HFFc6 (cell line): Measurements from ENCODE around the gene KCP. TPM values are rescaled to one million over a fixed set of nuclear protein-coding genes. Genes with fewer than 3 reads are reported as not detected.

ENCODE experiments used
- DNase-seq: peaks from one replicate; pipeline ENCODE4 v3.0.0-alpha.2; 2018
- H3K27ac Mint-ChIP-seq: 2 replicates; pipeline ENCODE4 v1.8.0; 2020; ENCODE audit warnings: mild to moderate bottlenecking, mixed read lengths
- H3K27me3 Mint-ChIP-seq: 2 replicates; pipeline ENCODE4 v1.8.0; 2021; ENCODE audit warnings: mild to moderate bottlenecking, moderate library complexity, mixed read lengths; ENCODE audit not compliant: insufficient read depth
- H3K36me3 Mint-ChIP-seq: 2 replicates; pipeline ENCODE4 v1.8.0; 2021; ENCODE audit warnings: low read depth, mixed read lengths
- H3K4me1 Mint-ChIP-seq: 2 replicates; pipeline ENCODE4 v1.8.0; 2020; ENCODE audit warnings: low read depth, mixed read lengths
- H3K4me3 Mint-ChIP-seq: 2 replicates; pipeline ENCODE4 v1.8.0; 2020; ENCODE audit warnings: mild to moderate bottlenecking, moderate library complexity, mixed read lengths
- H3K9me3 Mint-ChIP-seq: 2 replicates; pipeline ENCODE4 v1.8.0; 2020; ENCODE audit warnings: mild to moderate bottlenecking, mixed read lengths
- total RNA-seq, 6 experiments: library from RNA; stranded (reverse); fragmentation: NEBNext Ultra II Directional; extraction: Animal tissue kit (Norgen Biotek cat#: 25700); gene quantifications; 2 replicates in 1 of 6; 3 replicates in 5 of 6; pipeline ENCODE4 v1.2.3, GENCODE V29; 2021
- TF ChIP-seq, protein P1 (sequence below): fragments of 200-600 bp; sonication (generic); IDR thresholded peaks from 2 replicates; pipeline ENCODE4 v1.5.0; 2021; ENCODE audit warnings: antibody characterized with exemption, mild to moderate bottlenecking

Gene KCP
- total RNA-seq, 6 experiments from 2014 or later: 0.05 to 0.07 TPM; not detected in 4

DNA sequence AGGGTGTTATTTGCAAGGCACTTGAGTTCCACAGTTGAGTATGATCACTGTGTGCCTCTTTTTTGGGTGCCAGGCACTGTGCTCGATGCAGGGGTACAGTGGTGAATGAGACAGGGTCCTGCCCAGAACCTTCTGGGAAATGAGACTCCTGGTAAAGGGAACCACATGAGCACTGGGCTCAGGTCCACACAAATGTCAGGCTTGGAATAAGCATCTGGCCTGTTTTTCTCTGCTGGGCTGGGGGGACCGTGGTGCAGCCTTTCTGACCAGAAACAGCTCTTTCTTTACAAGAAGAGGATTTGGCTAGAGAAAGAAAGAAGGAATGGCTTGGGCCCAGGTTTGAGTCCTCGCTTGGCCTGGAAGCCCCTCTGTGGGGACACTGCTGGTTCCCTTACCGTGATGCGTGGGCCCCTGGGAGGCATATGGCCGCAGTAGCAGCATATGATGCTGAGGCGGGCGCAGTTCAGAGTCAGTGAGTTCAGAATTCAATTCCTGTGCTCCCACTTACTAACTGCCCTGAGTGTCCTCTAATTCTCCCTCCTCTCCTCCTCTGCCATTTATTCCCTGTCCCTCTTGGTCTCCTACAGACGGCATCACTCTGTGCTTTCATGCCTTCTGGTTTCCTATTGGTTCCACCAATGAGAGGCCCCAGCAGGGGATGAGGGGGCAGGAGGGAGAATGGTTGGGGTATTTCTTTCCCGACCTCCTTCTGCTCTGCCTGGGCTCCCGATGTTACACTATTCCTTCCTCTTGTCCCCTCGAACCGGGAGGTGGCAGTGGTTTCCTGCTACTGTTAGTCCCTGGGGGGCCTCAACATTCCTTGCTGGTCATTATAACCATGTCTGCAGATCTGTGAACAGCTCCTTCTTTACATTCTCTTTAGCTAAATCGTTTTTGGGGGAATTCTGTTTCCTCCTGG, 9.6 kb upstream of the KCP start:
- Mint-ChIP-seq H3K36me3 (no peaks in the 10 kb centered on the region), H3K4me1 (peaks cover 5% of the 10 kb centered on the region; the same call in 1 of the 2 replicates), H3K27me3 (peaks cover 62% of the 10 kb centered on the region), H3K9me3 (no peaks in the 10 kb centered on the region), H3K27ac (no peak overlapping the region), H3K4me3 (no peak overlapping the region)
- TF ChIP-seq, protein P1, sequence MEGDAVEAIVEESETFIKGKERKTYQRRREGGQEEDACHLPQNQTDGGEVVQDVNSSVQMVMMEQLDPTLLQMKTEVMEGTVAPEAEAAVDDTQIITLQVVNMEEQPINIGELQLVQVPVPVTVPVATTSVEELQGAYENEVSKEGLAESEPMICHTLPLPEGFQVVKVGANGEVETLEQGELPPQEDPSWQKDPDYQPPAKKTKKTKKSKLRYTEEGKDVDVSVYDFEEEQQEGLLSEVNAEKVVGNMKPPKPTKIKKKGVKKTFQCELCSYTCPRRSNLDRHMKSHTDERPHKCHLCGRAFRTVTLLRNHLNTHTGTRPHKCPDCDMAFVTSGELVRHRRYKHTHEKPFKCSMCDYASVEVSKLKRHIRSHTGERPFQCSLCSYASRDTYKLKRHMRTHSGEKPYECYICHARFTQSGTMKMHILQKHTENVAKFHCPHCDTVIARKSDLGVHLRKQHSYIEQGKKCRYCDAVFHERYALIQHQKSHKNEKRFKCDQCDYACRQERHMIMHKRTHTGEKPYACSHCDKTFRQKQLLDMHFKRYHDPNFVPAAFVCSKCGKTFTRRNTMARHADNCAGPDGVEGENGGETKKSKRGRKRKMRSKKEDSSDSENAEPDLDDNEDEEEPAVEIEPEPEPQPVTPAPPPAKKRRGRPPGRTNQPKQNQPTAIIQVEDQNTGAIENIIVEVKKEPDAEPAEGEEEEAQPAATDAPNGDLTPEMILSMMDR: no peak
- no peak for DNase-seq

DNA sequence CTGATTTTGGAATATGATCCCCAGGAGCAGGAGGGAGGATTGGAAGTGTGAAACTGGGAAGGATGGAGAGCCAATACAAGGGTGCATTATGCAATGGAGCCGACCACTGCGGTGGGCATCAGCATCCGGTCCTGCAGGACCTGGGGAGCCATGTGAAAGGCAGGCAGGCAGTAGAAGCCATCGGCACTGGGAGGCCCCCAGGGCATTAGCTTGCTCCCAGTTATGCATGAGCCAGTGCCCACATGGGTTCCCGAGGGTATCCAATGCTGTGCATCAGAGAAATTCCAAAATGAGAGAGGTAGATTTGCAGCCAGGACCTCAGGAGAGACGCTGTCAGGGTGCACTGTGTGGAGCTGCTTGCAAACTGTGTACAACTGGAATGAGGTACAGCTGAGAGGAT, 8.7 kb upstream of the KCP start:
- Mint-ChIP-seq H3K4me3 (no peak overlapping the region), H3K27ac (no peak overlapping the region), H3K4me1 (peaks cover 5% of the 10 kb centered on the region; the same call in 1 of the 2 replicates), H3K27me3 (peaks cover 59% of the 10 kb centered on the region), H3K36me3 (no peaks in the 10 kb centered on the region), H3K9me3 (no peaks in the 10 kb centered on the region)
- TF ChIP-seq, protein P1: no peak
- DNase-seq: no peak

DNA sequence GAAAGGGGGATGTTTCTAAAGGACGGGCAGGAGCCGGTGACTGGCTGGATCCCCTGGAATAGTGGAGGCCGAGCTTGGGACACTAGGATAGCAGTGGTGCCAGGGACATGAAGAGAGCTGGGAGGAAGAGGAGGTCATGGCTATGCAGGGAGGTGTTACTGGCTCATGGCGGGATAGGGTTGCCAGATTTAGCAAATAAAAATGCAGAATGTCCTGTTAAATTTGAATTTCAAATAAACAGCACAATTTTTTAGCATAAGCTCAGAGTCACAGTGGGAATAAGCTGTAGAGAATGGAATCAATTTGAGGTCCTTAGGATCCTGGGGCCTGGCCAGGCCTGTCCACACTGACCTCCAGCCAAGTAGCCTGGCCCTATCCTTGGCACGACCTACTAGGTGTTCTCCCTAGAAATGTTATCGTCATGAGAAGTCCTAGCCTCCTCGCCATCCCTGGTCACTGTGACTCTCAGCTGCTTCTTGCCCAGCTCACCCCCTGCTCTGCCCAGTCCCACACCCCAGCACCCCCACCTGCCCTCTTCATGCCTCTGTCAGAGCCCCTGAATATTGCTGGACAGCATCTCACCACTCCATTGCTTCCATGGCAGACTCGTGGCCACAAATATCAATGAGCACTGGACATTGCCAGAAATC, 7.6 kb upstream of the KCP start:
- no peak overlapping the region for H3K4me3 Mint-ChIP-seq
- no peaks in the 10 kb centered on the region for H3K36me3 Mint-ChIP-seq
- H3K9me3 Mint-ChIP-seq: no peaks in the 10 kb centered on the region
- TF ChIP-seq, protein P1: no peak
- H3K27ac Mint-ChIP-seq: no peak overlapping the region
- H3K4me1 Mint-ChIP-seq: peaks cover 5% of the 10 kb centered on the region; the same call in 1 of the 2 replicates
- H3K27me3 Mint-ChIP-seq: peaks cover 54% of the 10 kb centered on the region
- DNase-seq: no peak

DNA sequence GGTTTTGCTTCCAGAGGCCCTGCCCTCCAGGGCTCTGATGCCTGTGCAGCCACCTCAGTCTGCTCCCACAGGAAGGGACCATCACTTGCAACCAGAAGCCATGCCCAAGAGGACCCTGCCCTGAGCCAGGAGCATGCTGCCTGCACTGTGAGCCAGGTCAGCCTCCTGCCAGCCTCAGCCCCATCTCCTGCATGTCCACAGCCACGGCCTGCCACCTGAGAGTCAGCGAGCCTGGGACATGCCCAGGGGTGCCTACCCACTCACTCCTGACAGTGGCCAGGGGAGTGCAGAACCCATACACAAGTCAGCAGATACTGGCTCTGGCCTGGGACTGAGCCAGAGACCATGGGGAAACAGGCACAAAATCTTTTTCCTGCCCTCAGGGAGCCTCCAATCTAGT, 6.6 kb upstream of the KCP start:
- DNase-seq: no peak
- no peak overlapping the region for H3K27ac Mint-ChIP-seq
- H3K4me3 Mint-ChIP-seq: no peak overlapping the region
- no peaks in the 10 kb centered on the region for H3K36me3 Mint-ChIP-seq
- peaks cover 5% of the 10 kb centered on the region; the same call in 1 of the 2 replicates for H3K4me1 Mint-ChIP-seq
- H3K9me3 Mint-ChIP-seq: no peaks in the 10 kb centered on the region
- H3K27me3 Mint-ChIP-seq: peaks cover 52% of the 10 kb centered on the region
- TF ChIP-seq, protein P1: no peak

DNA sequence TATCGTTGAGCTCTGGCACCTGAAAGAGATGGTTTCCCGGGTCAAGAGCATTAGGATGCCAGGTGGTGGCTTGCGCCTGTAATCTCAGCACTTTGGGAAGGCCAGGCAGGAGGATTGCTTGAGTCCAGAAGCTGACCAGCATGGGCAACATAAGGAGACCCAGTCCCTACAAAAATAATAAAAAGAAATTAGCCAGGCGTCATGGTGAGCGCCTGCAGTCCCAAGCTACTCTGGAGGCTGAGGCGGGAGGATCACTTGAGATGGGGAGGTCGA, 6.1 kb upstream of the KCP start:
- TF ChIP-seq, protein P1: no peak
- Mint-ChIP-seq H3K27ac (no peak overlapping the region), H3K27me3 (peaks cover 57% of the 10 kb centered on the region), H3K36me3 (no peaks in the 10 kb centered on the region), H3K4me3 (no peak overlapping the region), H3K4me1 (peaks cover 5% of the 10 kb centered on the region; the same call in 1 of the 2 replicates), H3K9me3 (no peaks in the 10 kb centered on the region)
- no peak for DNase-seq
